GM12878 (cell line): ENCODE results near the gene ARHGAP15. TPM values are rescaled to one million over a fixed set of nuclear protein-coding genes. Genes with fewer than 3 reads are reported as not detected.

Source experiments
- ATAC-seq: fragments of 200-7000 bp; cut with Tn5 transposase; 3 replicates; pipeline ENCODE4 v1.9.1; 2020; ENCODE audit warnings: mild to moderate bottlenecking, moderate library complexity
- BruUV-seq: library from RNA; stranded (reverse); fragments of 400-500 nt; replicated peaks from 2 replicates; lab custom pipeline; 2021; lab: Mats Ljungman, UMichigan
- CTCF ChIA-PET: fragments of 300-600 bp; sonication (Branson Sonifier 250); formaldehyde crosslinking; extraction: SDS; loops from one replicate; lab custom pipeline; 2021; ENCODE audit warnings: inconsistent platforms; lab: Yijun Ruan, JAX
- POLR2A ChIA-PET: fragments of 350-600 bp; formaldehyde crosslinking; extraction: SDS; loops from one replicate; lab custom pipeline; 2021; ENCODE audit warnings: inconsistent platforms; lab: Charles Lee
- RAD21 ChIA-PET: fragments of 300-600 bp; sonication (Branson Sonifier 250); formaldehyde crosslinking; loops from one replicate; lab custom pipeline; 2023; ENCODE audit warnings: antibody characterized with exemption; ENCODE audit not compliant: unreplicated experiment; lab: Charles Lee
- SMC1A ChIA-PET: fragments of 300-600 bp; sonication (Branson Sonifier 250); formaldehyde crosslinking; loops from one replicate; lab custom pipeline; 2023; ENCODE audit not compliant: unreplicated experiment, uncharacterized antibody; lab: Charles Lee
- DNase-seq: peaks from one replicate; pipeline ENCODE4 v3.0.0-alpha.2; 2011; ENCODE audit warnings: low read depth, low spot score
- FAIRE-seq: peaks from 3 replicates; lab custom pipeline; 2011; peaks lifted over from hg19 to GRCh38; lab: Jason Lieb, UNC
- H2AFZ ChIP-seq: 2 replicates; pipeline ENCODE4 v1.6.0; 2011; ENCODE audit warnings: low read depth, low read length, control low read depth; ENCODE audit not compliant: control insufficient read depth
- H3K27ac ChIP-seq: 2 replicates; pipeline ENCODE4 v1.5.1; 2011; ENCODE audit warnings: control low read depth; ENCODE audit not compliant: control insufficient read depth, insufficient read depth
- H3K27me3 ChIP-seq, 2 experiments: replicated peaks in 1 of 2; 2 replicates each; pipeline versions ENCODE4 v1.6.0 to v1.6.1; 2011; ENCODE audit warnings: low read length in 1 of 2; ENCODE audit not compliant: control insufficient read depth in 2 of 2, insufficient read depth in 2 of 2
- H3K36me3 ChIP-seq, 2 experiments: 2 replicates each; pipeline ENCODE4 v1.5.1; 2011; ENCODE audit warnings: low read length in 1 of 2; ENCODE audit not compliant: control insufficient read depth in 2 of 2, insufficient read depth in 2 of 2
- H3K4me1 ChIP-seq: 2 replicates; pipeline ENCODE4 v1.6.1; 2011; ENCODE audit warnings: mild to moderate bottlenecking, low read length, moderate library complexity, mixed read lengths; ENCODE audit not compliant: control insufficient read depth, insufficient read depth
- H3K4me2 ChIP-seq: 2 replicates; pipeline ENCODE4 v1.6.0; 2011; ENCODE audit warnings: control low read depth; ENCODE audit not compliant: control insufficient read depth, insufficient read depth
- H3K4me3 ChIP-seq: fragments of 200-600 bp; sonication (generic); 2 replicates; pipeline ENCODE4 v1.5.1; 2016
- H3K79me2 ChIP-seq: 2 replicates; pipeline ENCODE4 v1.6.0; 2011; ENCODE audit warnings: low read length; ENCODE audit not compliant: control insufficient read depth, insufficient read depth
- H3K9ac ChIP-seq: 2 replicates; pipeline ENCODE4 v1.8.0; 2011; ENCODE audit warnings: low read length, control low read depth, mixed read lengths; ENCODE audit not compliant: control insufficient read depth, insufficient read depth
- H3K9me3 ChIP-seq: replicated peaks from 3 replicates; pipeline ENCODE4 v1.5.1; 2011; ENCODE audit warnings: mild to moderate bottlenecking, low read length; ENCODE audit not compliant: control insufficient read depth, insufficient read depth
- H4K20me1 ChIP-seq: 2 replicates; pipeline ENCODE4 v1.6.0; 2011; ENCODE audit not compliant: control insufficient read depth, insufficient read depth
- ASH2L ChIP-seq: fragments of 300-600, 200-600 bp; sonication (generic); IDR thresholded peaks from 2 replicates; pipeline ENCODE4 v1.6.1; 2017; ENCODE audit warnings: low read depth, mild to moderate bottlenecking, borderline replicate concordance
- DPF2 ChIP-seq: fragments of 450-650 bp; IDR thresholded peaks from 2 replicates; pipeline ENCODE4 v1.6.1; 2017; ENCODE audit warnings: mild to moderate bottlenecking
- EP300 ChIP-seq, 2 experiments: fragments of 150-350 bp in 1 of 2; IDR thresholded peaks; 2 replicates each; pipeline ENCODE4 v1.6.1; 2011 to 2012; ENCODE audit warnings: low read depth in 2 of 2, low read length in 2 of 2, borderline replicate concordance in 1 of 2, improper control_type of control experiment in 1 of 2, inconsistent platforms in 1 of 2; ENCODE audit not compliant: control insufficient read depth in 1 of 2
- HSF1 ChIP-seq: fragments of 150-350 bp; IDR thresholded peaks from 2 replicates; pipeline ENCODE4 v1.6.1; 2014; ENCODE audit warnings: mild to moderate bottlenecking, low read depth, low read length
- LARP7 ChIP-seq: fragments of 450-650 bp; IDR thresholded peaks from 2 replicates; pipeline ENCODE4 v1.6.1; 2017; ENCODE audit warnings: mild to moderate bottlenecking
- NFXL1 ChIP-seq: fragments of 450-650 bp; IDR thresholded peaks from 2 replicates; pipeline ENCODE4 v1.6.1; 2017; ENCODE audit warnings: antibody characterized with exemption, mild to moderate bottlenecking, borderline replicate concordance
- RB1 ChIP-seq: fragments of 450-650 bp; formaldehyde crosslinking; IDR thresholded peaks from 2 replicates; pipeline ENCODE4 v1.6.1; 2017; ENCODE audit warnings: mild to moderate bottlenecking, borderline replicate concordance
- RBBP5 ChIP-seq: fragments of 200-600 bp; sonication (generic); conservative IDR thresholded peaks from 2 replicates; pipeline ENCODE4 v1.6.1; 2016
- TCF7 ChIP-seq: IDR thresholded peaks from 2 replicates; pipeline ENCODE4 v1.6.1; 2014; ENCODE audit warnings: antibody characterized with exemption, borderline replicate concordance
- YY1 ChIP-seq: IDR thresholded peaks from 2 replicates; pipeline ENCODE4 v1.6.1; 2011; ENCODE audit warnings: low read depth, mild to moderate bottlenecking, low read length
- ZNF274 ChIP-seq: IDR thresholded peaks from one replicate; pipeline ENCODE4 v1.8.0; 2011; ENCODE audit not compliant: insufficient read length, insufficient read depth
- ZNF384 ChIP-seq: IDR thresholded peaks from 2 replicates; pipeline ENCODE4 v1.6.1; 2012; ENCODE audit warnings: low read depth, mild to moderate bottlenecking, low read length, improper control_type of control experiment, borderline replicate concordance
- WGBS: methylation state at CpG from one replicate; pipeline ENCODE4 v1.1.6; 2016; ENCODE audit warnings: low lambda C conversion rate; ENCODE audit not compliant: insufficient replicate concordance, insufficient coverage; ENCODE audit errors: missing lambda C conversion rate; 5-methylcytosine and 5-hydroxymethylcytosine counted together
- in situ Hi-C: fragments of 300-500 bp; cut with MboI; formaldehyde crosslinking; loops from 9 replicates; pipeline ENCODE4 v1.14.3; 2018; ENCODE audit warnings: mixed read lengths
- intact Hi-C: fragments of 100-400 bp; cut with micrococcal nuclease; formaldehyde crosslinking; loops from one replicate; pipeline ENCODE4 v1.14.2; 2022; ENCODE audit not compliant: unreplicated experiment
- polyA plus RNA-seq, 11 experiments: library from polyadenylated mRNA; depleted of rRNA in 4 of 11; unstranded in 6 of 11; stranded (reverse) in 5 of 11; fragments of >200 nt; fragmentation: Nextera tagmentation in 4 of 11; fragmentation: Illumina TruSeq in 1 of 11; extraction: Ambion mirVana in 4 of 11; extraction: Trizol in 1 of 11; gene quantifications; 1 replicate in 1 of 11; 2 replicates in 10 of 11; pipeline versions ENCODE4 v1.2.1 to v1.2.3, GENCODE V29; 2011 to 2016; ENCODE audit warnings: inconsistent platforms in 2 of 11, missing spikeins in 2 of 11, low read depth in 1 of 11
- total RNA-seq, 4 experiments: library from RNA; depleted of rRNA in 3 of 4; stranded (reverse); fragments of >200 nt in 3 of 4; fragmentation: Illumina TruSeq in 1 of 4; extraction: Trizol in 1 of 4; gene quantifications; 2 replicates each; pipeline versions ENCODE4 v1.2.1 to v1.2.3, GENCODE V29; 2013 to 2021
- TF ChIP-seq, protein P1 (sequence below): fragments of 450-650 bp; IDR thresholded peaks from 2 replicates; pipeline ENCODE4 v1.6.1; 2017; ENCODE audit warnings: mild to moderate bottlenecking, low read depth, inconsistent platforms; ENCODE audit not compliant: poor library complexity, severe bottlenecking

The ARHGAP15 gene
- total and polyA plus RNA-seq, 10 of the 15 experiments (the other 5 are each of a cell fraction or from before 2014, with no cell fraction given), result 38.0 to 92.6 (median 66.7) TPM

- TF ChIP-seq ZNF384 (no peak), LARP7 (no peak), DPF2 (no peak)
Observed at GRCh38 chr2:143548032-143548431, 418.8 kb downstream of the ARHGAP15 start (continued).

DNA sequence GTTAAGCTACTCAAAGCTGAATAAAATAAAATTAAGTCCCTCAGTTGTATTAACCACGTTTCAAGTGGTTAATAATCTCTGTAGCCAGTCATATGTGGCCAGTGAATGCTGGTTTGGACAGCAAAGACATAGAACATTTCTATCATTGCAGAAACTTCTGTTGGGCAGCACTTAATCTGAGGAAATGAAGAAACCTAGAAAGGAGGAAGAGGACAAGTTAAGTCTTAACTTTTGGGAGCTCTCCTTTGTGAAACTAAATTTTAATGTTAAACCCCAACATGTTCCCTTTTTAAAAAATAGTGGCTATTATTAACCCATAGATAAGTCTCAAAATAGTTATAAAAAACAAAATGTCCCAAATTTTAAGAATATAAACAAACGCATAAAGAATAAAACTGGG lies 421.3 kb downstream of the ARHGAP15 start:
- SMC1A ChIA-PET, result interaction anchor here (0.6 to 1.4 kb wide), 4 partner anchors 12 to 351 kb away, joined by 3 to 4 read pairs (median 3); no protein-coding TSS in a partner anchor
- ATAC-seq (no peak), DNase-seq (no peak), FAIRE-seq (no peak)
- H3K27ac ChIP-seq, result no peak overlapping the region
- no peak overlapping the region for H3K9ac ChIP-seq
- no peak overlapping the region for H2AFZ ChIP-seq
- H4K20me1 ChIP-seq, result no peaks in the 10 kb centered on the region
- BruUV-seq, result no TSS peak
- H3K4me2 ChIP-seq, result no peak overlapping the region
- intact Hi-C loops, result no loop called here
- H3K9me3 ChIP-seq, result no peaks in the 10 kb centered on the region
- no peak overlapping the region for H3K4me3 ChIP-seq
- RAD21 ChIA-PET, result no interaction called here
- no peaks in the 10 kb centered on the region; a peak in 1 of 4 replicates for H3K36me3 ChIP-seq
- CTCF ChIA-PET, result interaction anchor here (1.9 kb wide), 1 partner anchor 38 kb away, joined by 5 read pairs; no protein-coding TSS in a partner anchor
- in situ Hi-C loops, result no loop called here
- H3K27me3 ChIP-seq, result no peaks in the 10 kb centered on the region
- 86% methylated on average over 2 of the region's 2 CpGs for WGBS
- no peaks in the 10 kb centered on the region for H3K4me1 ChIP-seq
- no peak for TF ChIP-seq TCF7
- no peak for TF ChIP-seq ASH2L
- TF ChIP-seq EP300 (IDR thresholded peaks at IDR 0.05; ENCODE audit: borderline replicate concordance in 1 of 2, control insufficient read depth in 1 of 2, low read depth in 2 of 2, low read length in 2 of 2), result no peak
- TF ChIP-seq, protein P1, sequence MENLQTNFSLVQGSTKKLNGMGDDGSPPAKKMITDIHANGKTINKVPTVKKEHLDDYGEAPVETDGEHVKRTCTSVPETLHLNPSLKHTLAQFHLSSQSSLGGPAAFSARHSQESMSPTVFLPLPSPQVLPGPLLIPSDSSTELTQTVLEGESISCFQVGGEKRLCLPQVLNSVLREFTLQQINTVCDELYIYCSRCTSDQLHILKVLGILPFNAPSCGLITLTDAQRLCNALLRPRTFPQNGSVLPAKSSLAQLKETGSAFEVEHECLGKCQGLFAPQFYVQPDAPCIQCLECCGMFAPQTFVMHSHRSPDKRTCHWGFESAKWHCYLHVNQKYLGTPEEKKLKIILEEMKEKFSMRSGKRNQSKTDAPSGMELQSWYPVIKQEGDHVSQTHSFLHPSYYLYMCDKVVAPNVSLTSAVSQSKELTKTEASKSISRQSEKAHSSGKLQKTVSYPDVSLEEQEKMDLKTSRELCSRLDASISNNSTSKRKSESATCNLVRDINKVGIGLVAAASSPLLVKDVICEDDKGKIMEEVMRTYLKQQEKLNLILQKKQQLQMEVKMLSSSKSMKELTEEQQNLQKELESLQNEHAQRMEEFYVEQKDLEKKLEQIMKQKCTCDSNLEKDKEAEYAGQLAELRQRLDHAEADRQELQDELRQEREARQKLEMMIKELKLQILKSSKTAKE, result no peak
- TF ChIP-seq YY1, result no peak
- TF ChIP-seq HSF1, result no peak
- TF ChIP-seq RB1, result no peak
- no peak for TF ChIP-seq ZNF274
- TF ChIP-seq RBBP5, result no peak
- TF ChIP-seq NFXL1, result no peak
- H3K79me2 ChIP-seq, result no peaks in the 10 kb centered on the region
- POLR2A ChIA-PET, result no interaction called here
